Keratinocyte (primary cell): ENCODE measurements around the gene ZGPAT. TPM values are rescaled to one million over a fixed set of nuclear protein-coding genes. Genes with fewer than 3 reads are reported as not detected.

Source experiments
- DNase-seq: peaks from one replicate; pipeline ENCODE4 v3.0.0-alpha.2; 2011; ENCODE audit warnings: low read depth, missing footprints, low spot score
- FAIRE-seq: peaks from 2 replicates; lab custom pipeline; 2011; peaks lifted over from hg19 to GRCh38; lab: Jason Lieb, UNC
- H2AFZ ChIP-seq: 2 replicates; pipeline ENCODE4 v1.6.0; 2012; ENCODE audit warnings: low read length, control low read depth, inconsistent platforms; ENCODE audit not compliant: control insufficient read depth
- H3K27ac ChIP-seq: 2 replicates; pipeline ENCODE4 v1.5.1; 2011; ENCODE audit warnings: low read length; ENCODE audit not compliant: control insufficient read depth, insufficient read depth
- H3K27me3 ChIP-seq: 3 replicates; pipeline ENCODE4 v1.6.0; 2011; ENCODE audit warnings: low read length; ENCODE audit not compliant: control insufficient read depth, insufficient read depth; ENCODE audit errors: extremely low read depth
- H3K36me3 ChIP-seq, 2 experiments: 2 replicates in 1 of 2; 3 replicates in 1 of 2; pipeline ENCODE4 v1.5.1; 2011; ENCODE audit warnings: low read length in 2 of 2, mild to moderate bottlenecking in 1 of 2; ENCODE audit not compliant: control insufficient read depth in 2 of 2, insufficient read depth in 2 of 2; ENCODE audit errors: extremely low read depth in 1 of 2
- H3K4me1 ChIP-seq: 3 replicates; pipeline ENCODE4 v1.5.1; 2011; ENCODE audit warnings: low read length; ENCODE audit not compliant: control insufficient read depth, insufficient read depth; ENCODE audit errors: extremely low read depth
- H3K4me2 ChIP-seq: 3 replicates; pipeline ENCODE4 v1.6.0; 2011; ENCODE audit warnings: low read depth, low read length; ENCODE audit not compliant: control insufficient read depth, insufficient read depth; ENCODE audit errors: extremely low read depth
- H3K4me3 ChIP-seq, 3 experiments: fragments of 200-600 bp in 1 of 3; sonication (generic) in 1 of 3; 2 replicates in 2 of 3; 3 replicates in 1 of 3; pipeline ENCODE4 v1.5.1; 2011 to 2016; ENCODE audit warnings: low read length in 3 of 3, mild to moderate bottlenecking in 3 of 3, control low read depth in 2 of 3, inconsistent platforms in 1 of 3, low read depth in 1 of 3, mixed read lengths in 1 of 3, mixed run types in 1 of 3, moderate library complexity in 1 of 3; ENCODE audit not compliant: control insufficient read depth in 2 of 3, insufficient read depth in 2 of 3; ENCODE audit errors: extremely low read depth in 1 of 3
- H3K79me2 ChIP-seq: 2 replicates; pipeline ENCODE4 v1.6.0; 2012; ENCODE audit warnings: low read length; ENCODE audit not compliant: control insufficient read depth, insufficient read depth
- H3K9ac ChIP-seq: 3 replicates; pipeline ENCODE4 v1.6.0; 2011; ENCODE audit warnings: low read length; ENCODE audit not compliant: control insufficient read depth, insufficient read depth; ENCODE audit errors: extremely low read depth
- H3K9me1 ChIP-seq: 3 replicates; pipeline ENCODE4 v1.6.0; 2011; ENCODE audit warnings: low read length; ENCODE audit not compliant: control insufficient read depth, insufficient read depth; ENCODE audit errors: extremely low read depth
- H3K9me3 ChIP-seq: 2 replicates; pipeline ENCODE4 v1.5.1; 2012; ENCODE audit warnings: low read depth, low read length; ENCODE audit not compliant: control insufficient read depth
- H4K20me1 ChIP-seq: 3 replicates; pipeline ENCODE4 v1.6.0; 2011; ENCODE audit warnings: low read length; ENCODE audit not compliant: control insufficient read depth, insufficient read depth; ENCODE audit errors: extremely low read depth
- EZH2 ChIP-seq: IDR thresholded peaks from one replicate; pipeline ENCODE4 v1.6.1; 2012; ENCODE audit warnings: inconsistent platforms, mild to moderate bottlenecking, low read length, moderate library complexity
- dilution Hi-C: fragments of 300-500 bp; cut with MboI; formaldehyde crosslinking; loops from one replicate; pipeline ENCODE4 v1.7.0; 2020; ENCODE audit warnings: low sequenced_read_pairs; ENCODE audit not compliant: extremely low pct_ligation_motif_present
- polyA plus RNA-seq, 5 experiments: library from polyadenylated mRNA; depleted of rRNA in 3 of 5; stranded (reverse) in 3 of 5; stranded (forward) in 1 of 5; unstranded in 1 of 5; fragments of >200 nt; gene quantifications; 1 replicate in 1 of 5; 2 replicates in 3 of 5; 3 replicates in 1 of 5; pipeline versions ENCODE4 v1.2.1 to v1.2.3, GENCODE V29; 2011 to 2012; ENCODE audit warnings: missing spikeins in 2 of 5, low read depth in 1 of 5, low replicate concordance in 1 of 5
- TF ChIP-seq, protein P1 (sequence below), 3 experiments: IDR thresholded peaks in 1 of 3; conservative IDR thresholded peaks in 1 of 3; optimal IDR thresholded peaks in 1 of 3; 2 replicates in 2 of 3; 3 replicates in 1 of 3; pipeline versions ENCODE3 to v1.5.1; 2011; ENCODE audit warnings: low read length in 3 of 3, mild to moderate bottlenecking in 3 of 3, moderate library complexity in 2 of 3, control low read depth in 1 of 3, inconsistent platforms in 1 of 3; ENCODE audit not compliant: insufficient read depth in 2 of 3; ENCODE audit errors: extremely low read depth in 1 of 3

The ZGPAT gene
- polyA plus RNA-seq, 1 donor (not counting 4 experiments of a cell fraction or from before 2014, with no cell fraction given): 7.8 TPM

DNA sequence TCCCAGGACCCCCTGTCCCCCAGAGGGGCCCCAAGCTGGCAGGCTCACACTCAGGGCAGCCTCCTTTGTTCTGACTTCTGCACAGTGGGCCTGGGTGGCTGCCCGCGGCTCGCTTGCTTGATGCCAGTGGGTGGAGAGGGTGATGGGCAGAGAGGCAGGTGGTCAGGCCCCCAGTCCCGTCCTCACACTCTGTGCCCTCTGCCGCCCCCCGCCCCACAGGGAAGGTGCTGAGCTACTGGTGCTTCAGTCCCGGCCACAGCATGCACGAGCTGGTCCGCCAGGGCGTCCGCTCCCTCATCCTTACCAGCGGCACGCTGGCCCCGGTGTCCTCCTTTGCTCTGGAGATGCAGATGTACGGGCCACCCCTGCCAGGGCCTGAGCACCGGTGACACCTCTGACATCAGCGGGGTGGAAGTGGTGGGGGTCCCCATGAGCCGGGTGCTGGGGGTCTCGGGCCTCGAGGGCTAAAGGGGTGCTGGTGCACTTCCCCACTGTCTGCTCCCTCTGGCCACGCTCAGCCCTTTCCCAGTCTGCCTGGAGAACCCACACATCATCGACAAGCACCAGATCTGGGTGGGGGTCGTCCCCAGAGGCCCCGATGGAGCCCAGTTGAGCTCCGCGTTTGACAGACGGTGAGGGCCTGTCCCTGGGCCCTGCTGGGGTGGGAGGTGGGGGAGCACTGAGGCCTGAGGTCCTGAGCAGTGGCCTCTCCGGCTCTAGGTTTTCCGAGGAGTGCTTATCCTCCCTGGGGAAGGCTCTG lies 20.2 kb upstream of the ZGPAT start:
- no peak overlapping the region for H3K9ac ChIP-seq
- H3K79me2 ChIP-seq: no peaks in the 10 kb centered on the region
- dilution Hi-C loops: no loop called here
- H3K27ac ChIP-seq: no peak overlapping the region
- no peak for FAIRE-seq
- no peak overlapping the region for H3K4me3 ChIP-seq
- TF ChIP-seq, protein P1, sequence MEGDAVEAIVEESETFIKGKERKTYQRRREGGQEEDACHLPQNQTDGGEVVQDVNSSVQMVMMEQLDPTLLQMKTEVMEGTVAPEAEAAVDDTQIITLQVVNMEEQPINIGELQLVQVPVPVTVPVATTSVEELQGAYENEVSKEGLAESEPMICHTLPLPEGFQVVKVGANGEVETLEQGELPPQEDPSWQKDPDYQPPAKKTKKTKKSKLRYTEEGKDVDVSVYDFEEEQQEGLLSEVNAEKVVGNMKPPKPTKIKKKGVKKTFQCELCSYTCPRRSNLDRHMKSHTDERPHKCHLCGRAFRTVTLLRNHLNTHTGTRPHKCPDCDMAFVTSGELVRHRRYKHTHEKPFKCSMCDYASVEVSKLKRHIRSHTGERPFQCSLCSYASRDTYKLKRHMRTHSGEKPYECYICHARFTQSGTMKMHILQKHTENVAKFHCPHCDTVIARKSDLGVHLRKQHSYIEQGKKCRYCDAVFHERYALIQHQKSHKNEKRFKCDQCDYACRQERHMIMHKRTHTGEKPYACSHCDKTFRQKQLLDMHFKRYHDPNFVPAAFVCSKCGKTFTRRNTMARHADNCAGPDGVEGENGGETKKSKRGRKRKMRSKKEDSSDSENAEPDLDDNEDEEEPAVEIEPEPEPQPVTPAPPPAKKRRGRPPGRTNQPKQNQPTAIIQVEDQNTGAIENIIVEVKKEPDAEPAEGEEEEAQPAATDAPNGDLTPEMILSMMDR (optimal IDR thresholded peaks at IDR 0.05 in 1 of 3, IDR thresholded peaks at IDR 0.05 in 1 of 3, conservative IDR thresholded peaks at IDR 0.05 in 1 of 3; ENCODE audit: extremely low read depth in 1 of 3, insufficient read depth in 2 of 3, low read length in 3 of 3): no peak
- TF ChIP-seq EZH2: no peak
- H4K20me1 ChIP-seq: no peaks in the 10 kb centered on the region
- no peaks in the 10 kb centered on the region for H3K9me3 ChIP-seq
- no peak overlapping the region for H3K4me2 ChIP-seq
- no peak overlapping the region for H2AFZ ChIP-seq
- peaks cover 0 to 5% of the 10 kb centered on the region in 2 experiments for H3K36me3 ChIP-seq
- H3K9me1 ChIP-seq: no peaks in the 10 kb centered on the region
- DNase-seq: no peak
- no peaks in the 10 kb centered on the region for H3K27me3 ChIP-seq
- H3K4me1 ChIP-seq: peaks cover 32% of the 10 kb centered on the region

DNA sequence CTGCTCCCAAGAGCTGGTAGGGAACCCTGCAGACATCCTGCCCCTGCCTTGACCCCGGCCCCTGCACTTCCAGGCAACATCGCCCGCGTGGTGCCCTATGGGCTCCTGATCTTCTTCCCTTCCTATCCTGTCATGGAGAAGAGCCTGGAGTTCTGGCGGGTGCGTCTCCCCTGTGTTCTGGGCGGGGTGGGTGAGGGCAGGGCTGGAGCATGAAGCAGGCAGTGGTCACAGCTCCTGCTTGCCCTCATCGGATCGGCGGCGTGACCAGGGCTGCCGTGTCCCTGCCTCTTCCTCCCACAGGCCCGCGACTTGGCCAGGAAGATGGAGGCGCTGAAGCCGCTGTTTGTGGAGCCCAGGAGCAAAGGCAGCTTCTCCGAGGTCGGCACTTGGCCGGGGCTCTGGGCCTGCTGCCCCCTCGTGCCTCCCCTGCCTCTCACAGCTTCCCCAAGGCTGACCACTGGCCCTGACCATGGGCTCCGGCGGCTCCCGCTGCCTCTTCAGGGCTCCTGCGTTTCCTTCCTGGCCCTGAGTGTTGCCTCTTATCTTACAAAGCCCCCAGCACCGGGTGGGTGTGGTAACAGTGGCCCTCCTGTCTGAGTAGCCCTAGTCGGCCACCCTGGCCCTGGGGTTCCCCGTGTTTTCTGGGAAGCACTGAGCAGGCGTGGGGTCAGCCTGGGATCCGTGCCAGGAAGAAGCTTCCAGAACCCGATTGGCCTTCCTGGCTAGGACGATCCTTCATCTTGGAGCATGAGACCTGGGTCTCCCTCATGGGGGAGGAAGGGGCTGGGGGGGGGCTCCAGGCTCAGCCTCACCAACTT lies 19.4 kb upstream of the ZGPAT start:
- FAIRE-seq: no peak
- H3K4me1 ChIP-seq: peaks cover 23% of the 10 kb centered on the region

More for the DNA sequence above, 19.4 kb upstream of the ZGPAT start:
- Histone ChIP-seq H3K27me3 (no peaks in the 10 kb centered on the region), H3K36me3 (peaks cover 0 to under 1% of the 10 kb centered on the region in 2 experiments), H3K27ac (no peak overlapping the region), H3K79me2 (no peaks in the 10 kb centered on the region), H3K4me2 (no peak overlapping the region), H3K9ac (no peak overlapping the region), H3K9me3 (no peaks in the 10 kb centered on the region), H4K20me1 (no peaks in the 10 kb centered on the region), H3K9me1 (no peaks in the 10 kb centered on the region), H3K4me3 (no peak overlapping the region), H2AFZ (no peak overlapping the region)
- dilution Hi-C loops: no loop called here
- TF ChIP-seq, protein P1 (optimal IDR thresholded peaks at IDR 0.05 in 1 of 3, IDR thresholded peaks at IDR 0.05 in 1 of 3, conservative IDR thresholded peaks at IDR 0.05 in 1 of 3; ENCODE audit: extremely low read depth in 1 of 3, insufficient read depth in 2 of 3, low read length in 3 of 3): no peak
- TF ChIP-seq EZH2: no peak
- no peak for DNase-seq
